Raji (cell line): Measurements from ENCODE around the gene POLR2C.

Experiments
- POLR2A ChIP-seq: IDR thresholded peaks from 2 replicates; pipeline ENCODE4 v1.6.1; 2011; ENCODE audit warnings: low read depth, low read length, control low read depth; ENCODE audit not compliant: insufficient read depth

The POLR2C gene

GRCh38 chr16:57517397-57518367 is 55.2 kb downstream of the POLR2C start:
- TF ChIP-seq POLR2A: no peak

DNA sequence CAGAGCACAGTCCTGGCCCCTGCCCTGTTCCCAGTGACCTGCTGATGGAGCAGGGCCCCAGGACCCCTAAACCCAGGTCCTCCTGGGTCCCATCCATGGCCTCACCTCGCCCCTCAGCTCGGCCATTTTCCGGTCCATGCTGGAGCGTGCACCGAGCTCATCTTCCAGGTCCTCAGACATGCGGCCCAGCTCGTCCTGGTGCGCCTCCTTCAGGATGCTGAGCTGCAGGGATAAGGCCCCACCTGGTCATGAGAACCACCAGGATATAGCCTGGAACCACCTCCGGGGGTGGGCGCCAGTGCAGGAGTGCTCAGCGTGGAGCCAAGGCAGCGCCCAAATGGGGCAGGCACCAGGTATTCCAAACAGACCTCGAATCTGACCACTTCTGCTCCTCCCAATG is 56.0 kb downstream of the POLR2C start:
- no peak for TF ChIP-seq POLR2A

DNA sequence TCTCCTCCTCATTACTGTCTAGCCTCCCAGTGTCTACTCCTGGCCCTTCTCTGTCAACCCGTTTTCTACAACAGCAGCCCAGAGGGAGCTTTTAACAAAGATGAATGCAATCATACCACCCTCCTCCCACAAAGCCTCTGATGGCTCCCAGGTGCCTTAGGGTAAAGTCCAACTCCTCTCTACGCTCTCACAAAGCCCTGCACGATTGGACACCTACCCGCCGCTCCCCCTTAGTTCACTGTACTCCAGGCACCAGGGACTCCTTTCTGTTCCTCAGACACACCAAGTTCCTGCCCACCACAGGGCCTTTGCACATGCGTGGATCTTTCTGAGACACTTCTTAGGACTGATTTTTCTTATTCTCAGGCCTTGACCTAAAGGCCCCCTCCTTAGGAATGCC is 56.4 kb downstream of the POLR2C start:
- TF ChIP-seq POLR2A: no peak

DNA sequence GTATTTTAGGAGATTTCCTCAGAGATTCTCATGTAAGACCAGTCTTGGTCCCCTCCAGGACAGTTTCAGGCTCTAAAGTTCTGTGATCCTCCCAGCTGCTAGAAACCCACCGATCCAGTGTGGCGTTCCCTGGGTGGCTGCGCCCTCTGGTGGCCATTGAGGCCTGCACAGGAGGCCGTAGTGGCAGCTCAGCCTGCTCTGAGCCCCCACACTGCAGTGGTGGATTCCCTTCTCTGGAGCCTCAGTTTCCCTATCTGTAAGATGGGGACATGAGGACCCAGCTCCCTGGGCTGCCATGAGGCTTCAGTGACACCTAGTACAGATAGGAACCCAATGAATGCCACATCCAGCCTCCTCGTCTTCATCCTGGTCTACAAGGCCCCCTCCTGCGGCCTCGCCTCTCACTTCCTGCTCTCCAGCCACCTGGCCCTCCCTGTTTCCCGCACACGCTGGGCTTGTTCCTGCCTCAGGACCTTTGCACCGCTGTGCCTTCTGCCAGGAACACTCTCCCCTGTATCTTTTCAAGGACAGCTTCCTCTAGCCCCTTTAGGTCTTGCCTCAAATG is 57.4 kb downstream of the POLR2C start:
- no peak for TF ChIP-seq POLR2A
